Bronchial epithelial cell (primary cell): Measurements from ENCODE around the gene PRG2. TPM values are rescaled to one million over a fixed set of nuclear protein-coding genes. Genes with fewer than 3 reads are reported as not detected.

Experiments
- DNase-seq: peaks from one replicate; pipeline ENCODE4 v3.0.0-alpha.2; 2010; ENCODE audit warnings: low read depth
- FAIRE-seq: peaks from 2 replicates; lab custom pipeline; 2011; peaks lifted over from hg19 to GRCh38; lab: Jason Lieb, UNC
- H3K27me3 ChIP-seq: 2 replicates; pipeline ENCODE4 v1.5.1; 2011; ENCODE audit warnings: low read length; ENCODE audit not compliant: control insufficient read depth, insufficient read depth
- H3K36me3 ChIP-seq: 2 replicates; pipeline ENCODE4 v1.5.1; 2011; ENCODE audit warnings: low read length; ENCODE audit not compliant: control insufficient read depth, insufficient read depth
- H3K4me3 ChIP-seq: 2 replicates; pipeline ENCODE4 v1.5.1; 2011; ENCODE audit warnings: mild to moderate bottlenecking, low read depth, low read length, control low read depth
- CTCF ChIP-seq: IDR thresholded peaks from 2 replicates; pipeline ENCODE4 v1.5.1; 2011; ENCODE audit warnings: mild to moderate bottlenecking, moderate library complexity, low read length, control low read depth, inconsistent platforms; ENCODE audit not compliant: insufficient read depth, severe bottlenecking
- total RNA-seq: library from RNA; depleted of rRNA; stranded (reverse); fragments of >200 nt; gene quantifications from 2 replicates; pipeline ENCODE4 v1.2.1, GENCODE V29; 2014

PRG2 gene
- total RNA-seq, 1 donor from 2014 or later, result under 0.01 TPM

GRCh38 chr11:57358991-57359390 is 31.5 kb downstream of the PRG2 start:
- Histone ChIP-seq H3K36me3 (no peaks in the 10 kb centered on the region), H3K4me3 (no peak overlapping the region), H3K27me3 (no peaks in the 10 kb centered on the region)
- FAIRE-seq (no peak), DNase-seq (no peak)
- no peak for TF ChIP-seq CTCF

DNA sequence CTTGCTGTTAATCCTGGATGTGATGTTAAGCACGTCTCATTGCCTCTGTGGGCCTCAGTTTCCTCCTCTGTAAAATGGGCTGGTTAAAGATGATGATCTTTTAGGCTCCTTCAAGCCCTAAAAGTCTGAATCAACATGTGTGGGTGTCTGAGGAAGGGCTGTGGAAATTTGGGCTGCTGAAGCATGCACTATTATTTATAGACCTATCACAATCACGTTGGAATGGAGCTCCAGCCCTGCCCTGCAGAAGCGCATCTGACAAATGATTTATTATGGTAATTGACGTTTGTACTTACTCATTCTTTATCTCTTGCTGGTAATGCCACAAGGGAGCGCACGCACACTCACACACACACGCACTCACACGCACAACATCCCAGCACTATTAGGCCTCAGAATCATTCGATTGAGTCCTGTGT is 31.9 kb downstream of the PRG2 start:
- DNase-seq (no peak), FAIRE-seq (no peak)
- Histone ChIP-seq H3K4me3 (no peak overlapping the region), H3K27me3 (no peaks in the 10 kb centered on the region), H3K36me3 (no peaks in the 10 kb centered on the region)
- no peak for TF ChIP-seq CTCF

DNA sequence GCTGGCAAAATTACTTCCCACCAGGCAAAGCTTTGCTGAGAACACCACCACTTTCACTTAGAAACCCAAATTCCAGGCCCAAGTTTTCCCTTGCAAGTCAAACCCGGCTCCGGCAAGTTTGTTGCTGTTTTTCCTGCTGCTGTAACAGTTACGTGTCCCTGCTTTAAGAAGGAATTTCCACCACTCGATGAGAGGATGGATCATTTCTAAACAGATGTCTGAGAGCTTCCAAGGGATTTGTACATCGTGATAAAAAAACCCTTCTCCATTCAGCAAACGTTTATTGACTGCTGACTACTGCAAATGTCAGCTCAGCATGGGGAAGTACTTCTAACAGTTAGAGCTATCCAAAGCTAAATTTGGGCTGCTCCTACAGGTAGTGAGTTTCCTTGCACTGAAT is 32.6 kb downstream of the PRG2 start:
- H3K27me3 ChIP-seq, result no peaks in the 10 kb centered on the region
- no peak overlapping the region for H3K4me3 ChIP-seq
- TF ChIP-seq CTCF, result no peak
- FAIRE-seq (no peak), DNase-seq (no peak)
- no peaks in the 10 kb centered on the region for H3K36me3 ChIP-seq

- H3K36me3 ChIP-seq, result no peaks in the 10 kb centered on the region
- H3K27me3 ChIP-seq, result no peaks in the 10 kb centered on the region
- TF ChIP-seq CTCF, result no peak
- FAIRE-seq (no peak), DNase-seq (no peak)
- no peak overlapping the region for H3K4me3 ChIP-seq
Measured at GRCh38 chr11:57357310-57357709, 33.1 kb downstream of the PRG2 start.

DNA sequence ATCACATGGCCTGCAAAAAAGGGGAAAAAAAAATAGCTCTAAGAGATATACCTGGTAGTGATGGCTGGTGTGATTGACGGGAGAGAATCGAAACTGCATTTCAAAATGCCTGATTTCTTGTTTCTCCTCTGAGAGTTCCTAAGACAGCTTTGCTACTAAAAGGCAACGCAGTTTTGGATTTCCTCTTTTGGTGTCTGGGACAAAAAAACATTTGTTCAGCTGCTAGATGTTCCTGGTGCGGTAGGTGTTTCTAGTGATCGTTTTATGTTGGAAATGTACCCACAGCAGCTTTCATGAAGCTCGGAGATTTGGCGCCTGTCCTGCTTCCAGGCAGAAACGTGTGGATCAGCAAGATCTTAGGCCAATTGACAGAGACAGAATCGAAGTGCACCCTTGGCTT is 34.2 kb downstream of the PRG2 start:
- Histone ChIP-seq H3K27me3 (no peaks in the 10 kb centered on the region), H3K4me3 (no peak overlapping the region), H3K36me3 (no peaks in the 10 kb centered on the region)
- DNase-seq (no peak), FAIRE-seq (no peak)
- no peak for TF ChIP-seq CTCF

DNA sequence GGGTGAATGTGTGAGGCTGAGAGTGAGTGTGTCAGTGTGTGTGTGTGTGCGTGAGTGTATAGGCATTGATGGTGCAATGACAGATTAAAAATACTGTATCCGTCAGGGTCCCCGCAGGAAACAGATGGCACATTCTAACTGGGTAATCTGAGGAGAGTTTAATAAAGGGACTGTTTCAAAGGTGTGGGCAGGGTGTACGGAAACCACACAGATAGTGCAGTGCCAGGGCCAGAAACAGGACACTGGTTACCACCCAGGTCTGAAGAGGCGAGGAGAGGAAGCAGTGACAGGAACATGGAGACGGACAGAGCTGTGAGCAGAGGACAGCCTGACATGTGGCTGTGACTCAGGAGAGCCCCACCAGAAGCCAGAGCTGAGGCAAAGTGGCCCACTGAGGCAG is 35.8 kb downstream of the PRG2 start:
- Histone ChIP-seq H3K4me3 (no peak overlapping the region), H3K27me3 (no peaks in the 10 kb centered on the region), H3K36me3 (no peaks in the 10 kb centered on the region)
- TF ChIP-seq CTCF, result no peak
- DNase-seq (no peak), FAIRE-seq (no peak)
